Upper lobe of right lung (tissue), 1 donor: ENCODE measurements around the gene XPO1. TPM values are rescaled to one million over a fixed set of nuclear protein-coding genes. Genes with fewer than 3 reads are reported as not detected.
"Not testable (repeated sequence)": the region's sequence is repeated elsewhere in the genome, so short reads cannot be mapped to it uniquely, and the experiment has no call there.

Experiments used
- ATAC-seq: fragments of 200-7000 bp; cut with Tn5 transposase; one replicate; pipeline ENCODE4 v1.9.1; 2020; ENCODE audit warnings: mild to moderate bottlenecking, moderate library complexity
- DNase-seq: peaks from one replicate; pipeline ENCODE4 v3.0.0-alpha.2; 2020
- H3K27ac ChIP-seq: fragments of 200-600 bp; one replicate; pipeline ENCODE4 v1.8.0; 2022
- H3K27me3 ChIP-seq: fragments of 200-600 bp; one replicate; pipeline ENCODE4 v1.8.0; 2022; ENCODE audit warnings: mild to moderate bottlenecking
- H3K36me3 ChIP-seq: fragments of 200-600 bp; one replicate; pipeline ENCODE4 v1.8.0; 2022
- H3K4me1 ChIP-seq: fragments of 200-600 bp; one replicate; pipeline ENCODE4 v1.8.0; 2022
- H3K4me3 ChIP-seq: fragments of 200-600 bp; one replicate; pipeline ENCODE4 v1.8.0; 2022; ENCODE audit warnings: mild to moderate bottlenecking
- H3K9me3 ChIP-seq: fragments of 200-600 bp; one replicate; pipeline ENCODE4 v1.8.0; 2022
- CTCF ChIP-seq: fragments of 200-600 bp; IDR thresholded peaks from one replicate; pipeline ENCODE4 v1.8.0; 2022; ENCODE audit warnings: antibody characterized with exemption
- intact Hi-C: fragments of 100-400 bp; cut with DNase I; formaldehyde crosslinking; loops from one replicate; pipeline ENCODE4 v1.11.0; 2022
- total RNA-seq: library from RNA; stranded (reverse); fragmentation: NEBNext Ultra II Directional; extraction: Animal tissue kit (Norgen Biotek cat#: 25700); gene quantifications from one replicate; pipeline ENCODE4 v1.2.1, GENCODE V29; 2021
- donor health status: DM: no; HTN: yes; CAD: no; lungs with severe emphysema.

Gene XPO1
- total RNA-seq, 1 donor from 2014 or later = 98.9 TPM

GRCh38 chr2:61448229-61448628 lies 89.9 kb downstream of the XPO1 start:
- no peak for ATAC-seq
- TF ChIP-seq CTCF = no peak
- no peaks in the 10 kb centered on the region for H3K36me3 ChIP-seq

GRCh38 chr2:61446971-61447370 lies 91.2 kb downstream of the XPO1 start:
- intact Hi-C loops = not testable (repeated sequence)

More at GRCh38 chr2:61448229-61448628, 89.9 kb downstream of the XPO1 start:
- intact Hi-C loops = no loop called here
- no peak overlapping the region for H3K4me3 ChIP-seq
- no peaks in the 10 kb centered on the region for H3K9me3 ChIP-seq
- no peaks in the 10 kb centered on the region for H3K27me3 ChIP-seq
- H3K4me1 ChIP-seq = no peaks in the 10 kb centered on the region
- H3K27ac ChIP-seq = no peak overlapping the region
- DNase-seq = no peak

GRCh38 chr2:61443342-61444041 lies 94.7 kb downstream of the XPO1 start:
- Histone ChIP-seq H3K27ac (no peak overlapping the region), H3K4me1 (peaks cover 30% of the 10 kb centered on the region), H3K9me3 (no peaks in the 10 kb centered on the region), H3K36me3 (no peaks in the 10 kb centered on the region), H3K4me3 (no peak overlapping the region), H3K27me3 (no peaks in the 10 kb centered on the region)
- no peak for DNase-seq
- no peak for TF ChIP-seq CTCF
- ATAC-seq = peak; percentile 54
- intact Hi-C loops = no loop called here

More at GRCh38 chr2:61446971-61447370, 91.2 kb downstream of the XPO1 start:
- H3K9me3 ChIP-seq, H3K4me1 ChIP-seq, H3K36me3 ChIP-seq, H3K4me3 ChIP-seq, ATAC-seq, H3K27ac ChIP-seq, H3K27me3 ChIP-seq, DNase-seq: not testable (repeated sequence)

- Histone ChIP-seq H3K27ac (peak overlapping the region; percentile 38), H3K4me3 (no peak overlapping the region), H3K9me3 (no peaks in the 10 kb centered on the region), H3K27me3 (no peaks in the 10 kb centered on the region), H3K36me3 (no peaks in the 10 kb centered on the region), H3K4me1 (peaks cover 38% of the 10 kb centered on the region)
- DNase-seq (peak; percentile 91), ATAC-seq (peak; percentile 93)
- TF ChIP-seq CTCF = no peak
- intact Hi-C loops = no loop called here
Observed at GRCh38 chr2:61439241-61440002, 98.7 kb downstream of the XPO1 start.

- Histone ChIP-seq H3K27ac (no peak overlapping the region), H3K9me3 (no peaks in the 10 kb centered on the region), H3K4me1 (peaks cover 46% of the 10 kb centered on the region), H3K4me3 (no peak overlapping the region), H3K36me3 (no peaks in the 10 kb centered on the region), H3K27me3 (no peaks in the 10 kb centered on the region)
- no peak for TF ChIP-seq CTCF
- DNase-seq (no peak), ATAC-seq (no peak)
- intact Hi-C loops = no loop called here
Observed at GRCh38 chr2:61438670-61439069, 99.5 kb downstream of the XPO1 start.

- ATAC-seq = no peak
- no peak for TF ChIP-seq CTCF
- DNase-seq = no peak
- intact Hi-C loops = no loop called here
- peaks cover 48% of the 10 kb centered on the region for H3K4me1 ChIP-seq
- no peaks in the 10 kb centered on the region for H3K9me3 ChIP-seq
- H3K27ac ChIP-seq = no peak overlapping the region
- no peak overlapping the region for H3K4me3 ChIP-seq
- no peaks in the 10 kb centered on the region for H3K27me3 ChIP-seq
- H3K36me3 ChIP-seq = no peaks in the 10 kb centered on the region
Observed at GRCh38 chr2:61437170-61437569, 101.0 kb downstream of the XPO1 start.
